Vagina (tissue), 2 donors: ENCODE measurements around the gene THG1L. TPM values are rescaled to one million over a fixed set of nuclear protein-coding genes. Genes with fewer than 3 reads are reported as not detected.

ENCODE experiments used
- DNase-seq, 2 donors: peaks; one replicate each; pipeline ENCODE4 v3.0.0-alpha.2; 2017; ENCODE audit errors: extremely low spot score in 2 of 2
- H3K27ac ChIP-seq: fragments of 200-600 bp; sonication (generic); one replicate; pipeline ENCODE4 v1.5.1; 2019
- H3K27me3 ChIP-seq: fragments of 200-600 bp; sonication (generic); one replicate; pipeline ENCODE4 v1.5.1; 2019
- H3K36me3 ChIP-seq, 2 donors: fragments of 200-600 bp; sonication (generic); one replicate each; pipeline ENCODE4 v1.5.1; 2017 to 2019
- H3K4me1 ChIP-seq: fragments of 200-600 bp; sonication (generic); one replicate; pipeline ENCODE4 v1.5.1; 2019
- H3K4me3 ChIP-seq, 2 donors: fragments of 200-600 bp; sonication (generic); 1 replicate in 1 of 2; 2 replicates in 1 of 2; pipeline ENCODE4 v1.5.1; 2016 to 2019
- H3K9me3 ChIP-seq: fragments of 200-600 bp; sonication (generic); one replicate; pipeline ENCODE4 v1.5.1; 2019
- POLR2A ChIP-seq, 2 donors: fragments of 450-650 bp; IDR thresholded peaks; one replicate each; pipeline ENCODE4 v1.6.1; 2017; ENCODE audit warnings: antibody characterized with exemption in 2 of 2, mild to moderate bottlenecking in 2 of 2, moderate library complexity in 2 of 2
- POLR2AphosphoS5 ChIP-seq, 2 donors: sonication (generic); formaldehyde crosslinking; IDR thresholded peaks; one replicate each; pipeline ENCODE4 v1.9.0; 2017; ENCODE audit warnings: antibody characterized with exemption in 2 of 2, mild to moderate bottlenecking in 2 of 2, low read depth in 1 of 2; ENCODE audit not compliant: insufficient read depth in 1 of 2
- intact Hi-C: fragments of 100-400 bp; cut with DNase I; formaldehyde crosslinking; loops from one replicate; pipeline ENCODE4 v1.15.1; 2023
- total RNA-seq: library from RNA; depleted of rRNA; stranded (reverse); fragments of >200 nt; gene quantifications from one replicate; pipeline ENCODE4 v1.2.3, GENCODE V29; 2016
- TF ChIP-seq, protein P1 (sequence below), 3 experiments: fragments of 450-650 bp in 2 of 3; fragments of 200-600 bp in 1 of 3; sonication (generic) in 1 of 3; IDR thresholded peaks; one replicate each; pipeline ENCODE4 v1.5.1; 2017 to 2019; ENCODE audit warnings: antibody characterized with exemption in 3 of 3, mild to moderate bottlenecking in 2 of 3, moderate library complexity in 2 of 3

Gene THG1L
- total RNA-seq, 1 donor from 2014 or later, result 10.3 TPM

DNA sequence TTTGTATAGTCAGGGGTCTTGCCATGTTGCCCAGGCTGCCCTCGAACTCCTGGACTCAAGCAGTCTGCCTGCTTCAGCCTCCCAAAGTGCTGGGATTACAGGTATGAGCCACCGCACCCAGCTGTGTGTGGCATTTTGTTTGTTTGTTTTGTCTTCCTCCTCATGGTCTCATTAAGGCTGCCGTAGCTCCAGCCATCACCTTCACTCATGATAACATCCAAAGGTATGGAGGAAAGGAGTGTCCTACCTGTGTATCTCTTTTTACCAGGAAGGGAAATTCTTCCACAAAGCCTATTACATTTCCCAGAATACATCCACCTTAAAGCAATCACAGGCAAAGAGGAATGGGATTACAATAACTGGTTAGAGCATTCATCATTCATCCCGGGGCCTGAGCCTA, 39.4 kb downstream of the THG1L start:
- DNase-seq, result no peak
- Histone ChIP-seq H3K27me3 (no peaks in the 10 kb centered on the region), H3K36me3 (no peaks in the 10 kb centered on the region), H3K27ac (no peak overlapping the region), H3K9me3 (no peaks in the 10 kb centered on the region), H3K4me1 (no peaks in the 10 kb centered on the region), H3K4me3 (no peak overlapping the region)
- TF ChIP-seq POLR2A (IDR thresholded peaks at IDR 0.05), result no peak
- TF ChIP-seq POLR2AphosphoS5 (IDR thresholded peaks at IDR 0.05; ENCODE audit: insufficient read depth in 1 of 2, low read depth in 1 of 2), result no peak
- TF ChIP-seq, protein P1, sequence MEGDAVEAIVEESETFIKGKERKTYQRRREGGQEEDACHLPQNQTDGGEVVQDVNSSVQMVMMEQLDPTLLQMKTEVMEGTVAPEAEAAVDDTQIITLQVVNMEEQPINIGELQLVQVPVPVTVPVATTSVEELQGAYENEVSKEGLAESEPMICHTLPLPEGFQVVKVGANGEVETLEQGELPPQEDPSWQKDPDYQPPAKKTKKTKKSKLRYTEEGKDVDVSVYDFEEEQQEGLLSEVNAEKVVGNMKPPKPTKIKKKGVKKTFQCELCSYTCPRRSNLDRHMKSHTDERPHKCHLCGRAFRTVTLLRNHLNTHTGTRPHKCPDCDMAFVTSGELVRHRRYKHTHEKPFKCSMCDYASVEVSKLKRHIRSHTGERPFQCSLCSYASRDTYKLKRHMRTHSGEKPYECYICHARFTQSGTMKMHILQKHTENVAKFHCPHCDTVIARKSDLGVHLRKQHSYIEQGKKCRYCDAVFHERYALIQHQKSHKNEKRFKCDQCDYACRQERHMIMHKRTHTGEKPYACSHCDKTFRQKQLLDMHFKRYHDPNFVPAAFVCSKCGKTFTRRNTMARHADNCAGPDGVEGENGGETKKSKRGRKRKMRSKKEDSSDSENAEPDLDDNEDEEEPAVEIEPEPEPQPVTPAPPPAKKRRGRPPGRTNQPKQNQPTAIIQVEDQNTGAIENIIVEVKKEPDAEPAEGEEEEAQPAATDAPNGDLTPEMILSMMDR (IDR thresholded peaks at IDR 0.05), result no peak
- intact Hi-C loops, result no loop called here

DNA sequence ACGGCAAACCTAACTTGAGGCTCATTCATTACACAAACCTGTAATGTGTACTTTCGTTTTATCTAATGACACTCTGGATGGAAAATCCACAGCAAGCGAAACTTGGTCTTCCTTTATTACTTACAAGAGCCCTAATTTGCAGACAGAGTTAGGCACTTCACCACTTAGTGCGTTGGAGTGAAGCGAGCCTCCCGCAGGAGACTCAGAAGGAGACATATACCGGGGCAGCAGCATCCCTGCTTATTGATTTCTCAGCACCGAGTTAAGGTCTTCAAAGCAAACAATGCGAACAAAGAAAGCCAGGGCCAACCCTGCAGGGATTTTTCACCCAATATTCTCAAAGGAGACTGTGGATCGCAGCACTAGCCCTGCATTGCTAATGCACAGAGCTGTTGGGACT, 40.9 kb downstream of the THG1L start:
- H3K36me3 ChIP-seq, result no peaks in the 10 kb centered on the region

DNA sequence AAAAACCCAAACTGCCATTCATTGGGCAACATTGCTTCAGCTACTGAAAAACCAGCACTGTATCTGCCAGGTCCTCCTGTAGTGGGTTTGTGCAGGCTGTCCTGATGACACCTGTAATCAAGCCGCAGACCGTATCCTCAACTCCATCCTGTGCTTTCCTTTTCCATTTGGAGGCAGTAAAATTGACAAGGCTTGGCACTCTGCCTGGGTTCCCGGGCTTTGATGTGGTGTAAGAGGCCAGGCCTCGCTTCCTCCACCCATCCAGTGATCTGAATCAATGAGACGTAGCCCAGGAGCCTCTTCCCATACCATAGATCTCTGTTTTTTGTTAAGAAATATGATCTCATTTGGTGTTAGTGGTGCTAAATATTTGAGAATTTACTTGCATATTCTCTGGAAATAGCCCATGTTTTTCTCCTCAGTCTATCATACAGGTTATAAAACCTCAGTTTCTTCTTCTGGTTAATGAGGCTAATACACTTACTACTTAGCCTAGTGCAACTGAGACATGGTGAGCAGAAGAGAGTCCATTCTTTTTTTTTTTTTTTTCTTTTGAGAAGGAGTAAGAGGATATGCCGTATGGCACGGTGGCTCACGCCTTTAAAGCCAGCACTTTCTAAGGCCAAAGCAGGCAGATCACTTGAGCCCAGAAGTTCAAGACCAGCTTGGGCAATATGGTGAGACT, 47.0 kb downstream of the THG1L start:
- TF ChIP-seq, protein P1 (IDR thresholded peaks at IDR 0.05), result no peak
- TF ChIP-seq POLR2A (IDR thresholded peaks at IDR 0.05), result no peak
- TF ChIP-seq POLR2AphosphoS5 (IDR thresholded peaks at IDR 0.05; ENCODE audit: insufficient read depth in 1 of 2, low read depth in 1 of 2), result no peak
- H3K4me3 ChIP-seq, result no peak overlapping the region
- no peak for DNase-seq
- H3K9me3 ChIP-seq, result no peaks in the 10 kb centered on the region
- H3K27ac ChIP-seq, result no peak overlapping the region
- H3K36me3 ChIP-seq, result no peaks in the 10 kb centered on the region
- intact Hi-C loops, result no loop called here
- no peaks in the 10 kb centered on the region for H3K4me1 ChIP-seq
- H3K27me3 ChIP-seq, result no peaks in the 10 kb centered on the region

More for the DNA sequence above, 40.9 kb downstream of the THG1L start:
- Histone ChIP-seq H3K4me3 (no peak overlapping the region), H3K4me1 (no peaks in the 10 kb centered on the region), H3K27ac (no peak overlapping the region), H3K9me3 (no peaks in the 10 kb centered on the region), H3K27me3 (no peaks in the 10 kb centered on the region)
- DNase-seq, result no peak
- TF ChIP-seq, protein P1 (IDR thresholded peaks at IDR 0.05), result no peak
- TF ChIP-seq POLR2A (IDR thresholded peaks at IDR 0.05) (no peak), POLR2AphosphoS5 (IDR thresholded peaks at IDR 0.05; ENCODE audit: insufficient read depth in 1 of 2, low read depth in 1 of 2) (no peak)
- intact Hi-C loops, result no loop called here

DNA sequence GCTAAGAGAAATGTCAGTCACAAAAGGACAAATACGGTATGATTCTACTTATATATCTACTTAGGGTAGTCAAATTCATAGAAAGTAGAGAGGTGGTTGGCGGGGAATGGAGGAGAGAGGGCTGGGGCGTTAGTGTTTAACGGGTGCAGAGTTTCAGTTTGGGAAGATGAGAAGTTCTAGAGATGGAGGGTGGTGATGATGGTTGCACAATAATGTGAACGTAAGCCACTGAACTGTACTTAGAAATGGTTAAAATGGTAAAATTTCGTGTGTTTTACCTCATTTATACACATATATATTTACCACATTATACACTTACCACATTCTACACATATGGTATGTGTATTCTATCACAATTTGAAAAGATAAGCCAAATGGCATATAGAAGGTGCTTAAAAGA, 48.0 kb downstream of the THG1L start:
- intact Hi-C loops, result no loop called here
- Histone ChIP-seq H3K27me3 (no peaks in the 10 kb centered on the region), H3K4me1 (no peaks in the 10 kb centered on the region), H3K9me3 (no peaks in the 10 kb centered on the region), H3K27ac (no peak overlapping the region), H3K4me3 (no peak overlapping the region), H3K36me3 (no peaks in the 10 kb centered on the region)
- TF ChIP-seq POLR2AphosphoS5 (IDR thresholded peaks at IDR 0.05; ENCODE audit: insufficient read depth in 1 of 2, low read depth in 1 of 2) (no peak), POLR2A (IDR thresholded peaks at IDR 0.05) (no peak)
- TF ChIP-seq, protein P1 (IDR thresholded peaks at IDR 0.05), result no peak
- DNase-seq, result no peak

DNA sequence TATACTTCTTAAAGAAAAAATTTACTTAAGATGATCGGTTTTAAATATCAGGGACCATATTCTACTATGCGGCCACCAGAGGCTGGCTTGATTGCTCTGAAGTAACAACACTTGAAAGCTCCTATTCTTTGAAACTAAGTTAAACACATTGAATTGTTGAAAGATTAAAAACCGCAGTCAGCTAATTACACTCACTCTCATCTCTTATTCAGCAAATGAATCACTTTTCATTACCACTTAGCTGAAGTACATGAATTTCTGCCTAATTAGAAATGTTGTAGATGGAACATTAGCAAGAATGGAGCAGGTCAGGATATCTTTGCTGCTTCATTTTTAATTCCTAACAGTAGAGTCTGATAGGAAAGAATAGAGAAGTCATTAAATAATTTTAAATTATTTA, 54.6 kb downstream of the THG1L start:
- no peaks in the 10 kb centered on the region for H3K4me1 ChIP-seq
- no peaks in the 10 kb centered on the region for H3K27me3 ChIP-seq
- no peak for DNase-seq
- TF ChIP-seq, protein P1 (IDR thresholded peaks at IDR 0.05), result no peak
- TF ChIP-seq POLR2AphosphoS5 (IDR thresholded peaks at IDR 0.05; ENCODE audit: insufficient read depth in 1 of 2, low read depth in 1 of 2) (no peak), POLR2A (IDR thresholded peaks at IDR 0.05) (no peak)
- peaks cover 0 to 16% of the 10 kb centered on the region in 2 donors for H3K36me3 ChIP-seq
- intact Hi-C loops, result no loop called here
- no peak overlapping the region for H3K27ac ChIP-seq
- no peaks in the 10 kb centered on the region for H3K9me3 ChIP-seq
- no peak overlapping the region for H3K4me3 ChIP-seq
